ENCODE measurements around the gene ELP5.

Gene ELP5

DNA sequence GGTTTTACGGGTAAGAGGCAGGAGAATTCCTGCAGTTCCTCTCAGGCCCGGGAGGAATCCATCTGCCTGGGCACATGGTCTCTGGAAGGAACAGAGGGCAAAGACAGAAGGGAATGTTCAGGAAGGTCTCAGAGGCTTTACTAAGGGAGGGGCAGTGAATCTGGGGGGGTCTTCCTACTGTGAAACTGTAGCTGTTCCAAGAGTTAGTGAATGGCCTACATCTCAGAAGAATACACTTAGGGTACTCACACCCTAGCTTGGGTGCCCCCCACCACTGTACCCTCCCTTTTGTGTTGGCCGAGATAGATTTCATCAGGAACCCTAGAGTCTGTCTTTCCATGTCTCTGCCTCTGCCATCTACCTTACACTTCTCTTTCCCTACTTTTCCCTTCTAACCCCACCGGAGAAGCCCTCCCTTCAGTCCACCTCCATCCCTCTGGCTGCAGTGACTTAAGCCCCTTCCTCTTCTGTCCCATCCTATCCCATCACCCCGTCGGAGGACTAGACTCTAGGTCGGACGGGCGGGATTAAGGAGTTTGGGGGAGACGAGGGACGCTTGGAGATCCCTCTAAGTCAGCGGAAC lies 32.7 kb upstream of the ELP5 start:
- peak in 1 of 2 experiments; percentile 64 for DNase-seq

GRCh38 chr17:7219812-7220592 lies 32.0 kb upstream of the ELP5 start, which contains the start of the genes ACADVL and DLG4:
Gene ACADVL (plus strand): TSS chr17:7219938. CDS start chr17:7219985, 47 bp downstream.
Gene DLG4 (minus strand): TSS chr17:7219836.
- DNase-seq: no peak

DNA sequence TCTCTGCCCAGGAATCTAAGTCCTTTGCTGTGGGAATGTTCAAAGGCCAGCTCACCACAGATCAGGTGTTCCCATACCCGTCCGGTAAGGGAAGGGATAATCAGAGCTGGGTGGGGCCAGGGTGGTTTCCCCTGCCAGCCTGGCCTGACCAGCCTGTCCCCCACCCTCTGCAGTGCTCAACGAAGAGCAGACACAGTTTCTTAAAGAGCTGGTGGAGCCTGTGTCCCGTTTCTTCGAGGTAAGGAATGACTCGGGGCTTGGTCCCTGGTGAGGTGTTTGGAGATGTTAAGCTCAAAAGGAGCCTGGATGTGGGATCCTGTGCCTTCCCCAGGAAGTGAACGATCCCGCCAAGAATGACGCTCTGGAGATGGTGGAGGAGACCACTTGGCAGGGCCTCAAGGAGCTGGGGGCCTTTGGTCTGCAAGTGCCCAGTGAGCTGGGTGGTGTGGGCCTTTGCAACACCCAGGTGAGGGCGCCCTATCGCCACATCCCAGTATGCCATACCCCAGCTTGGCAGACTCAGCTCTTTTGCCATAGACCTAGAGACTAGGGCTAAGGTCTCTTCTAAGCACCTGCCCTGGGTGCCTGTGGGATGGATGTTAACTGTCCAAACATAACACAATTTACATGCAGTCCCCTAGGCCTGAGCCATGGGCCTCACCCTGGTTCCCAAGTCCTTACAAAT lies 31.3 kb upstream of the ELP5 start:
- DNase-seq: no peak

DNA sequence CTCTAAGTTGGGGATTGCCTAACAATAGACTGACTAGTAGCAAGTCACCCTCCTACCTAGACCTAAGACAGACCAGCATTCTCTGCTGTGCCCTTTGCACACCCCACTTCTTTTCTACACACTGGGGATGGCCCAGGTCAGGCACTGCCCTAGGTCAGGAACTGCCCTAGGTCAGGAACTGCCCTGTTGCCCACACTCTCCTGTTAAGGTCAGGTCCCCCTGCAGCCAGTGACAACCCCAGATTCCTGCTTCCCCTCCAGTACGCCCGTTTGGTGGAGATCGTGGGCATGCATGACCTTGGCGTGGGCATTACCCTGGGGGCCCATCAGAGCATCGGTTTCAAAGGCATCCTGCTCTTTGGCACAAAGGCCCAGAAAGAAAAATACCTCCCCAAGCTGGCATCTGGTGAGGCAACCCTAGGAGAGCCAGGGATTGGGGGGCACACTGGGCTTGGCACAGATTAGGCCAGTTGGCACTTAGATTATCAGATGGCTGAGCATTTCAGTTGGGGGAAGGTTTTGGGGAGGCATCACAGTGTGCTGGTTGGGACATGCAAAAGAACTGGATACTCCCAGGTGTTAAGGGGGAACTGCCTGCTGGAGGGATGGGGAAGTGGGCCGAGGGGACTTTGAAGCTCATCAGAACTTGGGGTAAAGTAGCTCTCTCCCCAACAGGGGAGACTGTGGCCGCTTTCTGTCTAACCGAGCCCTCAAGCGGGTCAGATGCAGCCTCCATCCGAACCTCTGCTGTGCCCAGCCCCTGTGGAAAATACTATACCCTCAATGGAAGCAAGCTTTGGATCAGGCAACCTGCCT lies 30.5 kb upstream of the ELP5 start:
- no peak for DNase-seq

DNA sequence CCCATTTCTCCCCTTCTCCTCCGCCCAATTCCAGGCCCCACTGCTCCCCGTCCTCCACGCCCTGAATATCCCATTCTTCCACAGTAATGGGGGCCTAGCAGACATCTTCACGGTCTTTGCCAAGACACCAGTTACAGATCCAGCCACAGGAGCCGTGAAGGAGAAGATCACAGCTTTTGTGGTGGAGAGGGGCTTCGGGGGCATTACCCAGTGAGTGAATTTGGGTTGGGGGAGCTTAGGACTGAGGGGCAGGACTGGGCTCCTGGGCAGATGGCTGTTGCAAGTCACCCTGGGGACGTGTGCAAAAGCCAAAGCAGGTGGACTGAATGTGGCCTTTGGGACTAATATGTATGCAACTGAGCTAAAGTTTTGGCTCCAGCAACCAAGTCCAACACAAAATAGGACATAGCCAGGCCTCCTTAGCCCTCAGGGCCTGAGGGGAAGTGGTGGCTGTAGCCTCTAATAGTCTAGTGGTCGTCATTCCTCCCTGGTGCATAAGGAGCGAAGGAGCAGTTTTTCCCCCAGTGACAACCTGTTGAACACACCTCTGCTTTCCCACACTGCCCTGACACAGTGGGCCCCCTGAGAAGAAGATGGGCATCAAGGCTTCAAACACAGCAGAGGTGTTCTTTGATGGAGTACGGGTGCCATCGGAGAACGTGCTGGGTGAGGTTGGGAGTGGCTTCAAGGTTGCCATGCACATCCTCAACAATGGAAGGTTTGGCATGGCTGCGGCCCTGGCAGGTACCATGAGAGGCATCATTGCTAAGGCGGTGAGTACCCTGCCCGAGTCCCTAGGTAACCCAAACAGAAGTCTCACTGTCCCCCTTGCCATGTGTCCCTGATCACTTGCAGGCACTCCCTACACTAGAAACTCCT lies 29.7 kb upstream of the ELP5 start:
- DNase-seq: no peak

DNA sequence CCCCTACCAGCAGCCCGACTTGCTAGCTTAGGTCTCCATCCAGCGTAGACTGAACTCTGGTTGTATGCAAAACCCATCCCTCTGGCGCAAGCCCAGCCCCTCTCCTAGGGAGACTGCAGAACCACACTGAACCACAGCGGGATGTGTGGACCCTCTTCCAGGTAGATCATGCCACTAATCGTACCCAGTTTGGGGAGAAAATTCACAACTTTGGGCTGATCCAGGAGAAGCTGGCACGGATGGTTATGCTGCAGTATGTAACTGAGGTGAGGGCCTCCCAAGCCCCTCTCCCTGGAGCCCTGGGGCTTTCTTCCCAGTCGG lies 29.1 kb upstream of the ELP5 start:
- no peak for DNase-seq

DNA sequence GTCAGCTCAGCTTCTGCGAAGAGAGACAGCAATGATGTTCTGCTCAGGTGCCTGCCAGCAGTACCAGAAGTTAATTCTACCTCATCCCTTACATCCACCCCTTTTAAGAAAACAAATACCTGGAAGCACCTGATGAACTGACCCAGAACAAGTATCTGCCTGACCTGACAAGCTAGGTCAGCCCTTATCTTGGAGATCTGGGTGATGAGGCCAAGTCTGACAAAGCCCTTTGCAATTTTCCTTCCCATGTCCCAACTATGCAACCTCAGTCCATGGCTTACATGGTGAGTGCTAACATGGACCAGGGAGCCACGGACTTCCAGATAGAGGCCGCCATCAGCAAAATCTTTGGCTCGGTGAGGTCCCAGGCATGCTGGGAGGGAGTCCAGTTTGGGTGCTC lies 28.6 kb upstream of the ELP5 start:
- DNase-seq: no peak

DNA sequence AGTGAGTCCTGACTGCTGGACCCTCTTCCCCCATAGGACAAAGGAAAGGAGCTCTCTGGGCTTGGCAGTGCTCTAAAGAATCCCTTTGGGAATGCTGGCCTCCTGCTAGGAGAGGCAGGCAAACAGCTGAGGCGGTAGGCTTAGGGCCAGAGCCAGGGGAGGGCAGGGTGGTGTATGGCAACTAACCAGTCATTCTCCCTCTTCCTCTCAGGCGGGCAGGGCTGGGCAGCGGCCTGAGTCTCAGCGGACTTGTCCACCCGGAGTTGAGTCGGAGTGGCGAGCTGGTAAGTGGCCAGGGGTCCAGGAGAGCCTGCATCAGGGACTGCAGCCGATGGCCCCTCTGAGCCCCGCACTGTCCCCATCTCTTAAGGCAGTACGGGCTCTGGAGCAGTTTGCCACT lies 27.9 kb upstream of the ELP5 start:
- DNase-seq: no peak

GRCh38 chr17:7224661-7225111 lies 27.3 kb upstream of the ELP5 start:
- no peak for DNase-seq

- DNase-seq: no peak
These were observed 26.2 kb upstream of the ELP5 start for GRCh38 chr17:7225711-7226331.

DNA sequence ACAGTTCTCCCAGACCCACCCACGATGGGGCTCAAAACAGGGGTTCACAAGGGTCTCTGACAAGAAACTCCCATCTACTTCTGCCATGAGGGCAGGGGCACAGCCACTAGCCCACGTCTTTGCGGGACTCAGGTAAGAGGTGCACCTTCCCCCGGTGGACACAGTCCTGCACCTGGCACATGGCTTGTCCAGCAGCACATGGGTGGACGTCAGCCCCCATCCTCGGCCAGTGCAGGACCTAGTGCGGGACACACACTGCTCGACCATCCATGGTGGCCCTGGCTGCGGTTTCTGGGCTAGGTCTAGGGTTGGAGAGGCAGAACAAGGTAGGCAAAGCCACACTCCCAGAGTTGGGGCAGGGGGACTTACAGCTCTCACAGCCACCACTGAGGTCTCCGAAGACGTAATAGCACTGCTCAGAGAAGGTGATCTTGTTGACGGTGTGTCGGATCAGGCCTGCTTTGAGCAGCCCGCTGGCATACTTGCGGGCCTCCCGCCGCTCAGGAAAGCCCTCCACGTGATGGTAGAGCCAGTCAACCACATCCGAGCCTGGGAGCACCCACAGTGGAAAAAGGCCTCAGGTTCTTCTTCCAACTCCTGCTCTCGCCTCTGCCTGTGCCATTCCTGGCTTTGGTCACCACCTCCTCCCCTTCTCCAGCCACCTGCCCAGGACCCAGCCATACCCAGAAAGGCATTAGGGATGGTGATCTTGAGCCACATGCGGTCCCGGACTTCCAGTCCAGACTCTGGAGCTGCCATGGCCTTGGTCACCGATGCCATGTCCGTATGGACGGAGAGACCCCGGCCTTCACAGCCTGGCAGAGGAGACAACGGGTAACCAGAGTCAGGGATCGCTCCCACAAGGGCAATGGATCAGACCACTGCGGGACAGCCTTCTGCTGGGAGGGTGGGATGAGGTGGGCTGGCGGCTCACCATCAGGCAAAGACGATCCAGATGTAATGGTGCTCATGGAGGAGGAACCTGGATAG lies 25.0 kb upstream of the ELP5 start:
- no peak for DNase-seq

- no peak for DNase-seq
These were observed 23.1 kb upstream of the ELP5 start for GRCh38 chr17:7228920-7229319.

DNA sequence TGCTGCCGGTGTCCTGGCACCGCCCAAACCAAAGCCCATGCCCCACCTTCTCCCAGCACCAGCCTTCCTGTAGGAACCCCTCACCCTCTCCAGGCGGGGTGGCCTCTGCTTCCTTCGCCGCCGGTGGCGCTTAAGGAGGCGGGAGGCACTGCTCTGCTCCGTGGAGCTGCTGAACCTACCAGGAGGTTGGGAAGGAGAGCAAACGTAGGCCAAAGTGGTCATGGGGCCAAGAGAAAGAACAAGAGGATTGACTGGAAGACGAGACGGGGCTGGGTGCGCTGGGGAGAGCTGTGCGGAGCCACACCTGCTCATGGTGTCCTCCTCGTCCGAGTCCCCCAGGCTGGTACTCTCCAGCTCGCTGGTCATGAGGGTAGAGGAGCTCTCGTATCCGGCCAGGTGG lies 22.5 kb upstream of the ELP5 start:
- no peak for DNase-seq

DNA sequence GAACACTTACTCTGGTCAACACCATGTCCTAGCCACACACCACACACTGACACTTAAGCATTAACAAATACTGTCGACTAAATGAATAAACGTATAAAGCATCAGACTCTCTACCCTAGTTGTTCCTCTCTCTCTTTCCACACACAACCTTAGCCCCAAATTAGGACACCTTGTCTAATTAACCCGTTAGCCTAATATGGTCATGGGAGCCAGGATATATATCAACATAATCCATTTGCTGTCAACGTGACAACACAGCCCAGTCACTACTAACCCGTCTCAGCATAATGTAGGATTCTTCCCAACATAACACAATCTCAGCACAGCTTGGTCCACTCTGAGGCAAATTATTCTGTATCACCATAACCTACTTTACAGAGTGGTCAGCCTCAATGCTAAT lies 19.9 kb upstream of the ELP5 start:
- no peak for DNase-seq

- no peak for DNase-seq
These were observed 18.3 kb upstream of the ELP5 start for GRCh38 chr17:7233701-7234082.

DNA sequence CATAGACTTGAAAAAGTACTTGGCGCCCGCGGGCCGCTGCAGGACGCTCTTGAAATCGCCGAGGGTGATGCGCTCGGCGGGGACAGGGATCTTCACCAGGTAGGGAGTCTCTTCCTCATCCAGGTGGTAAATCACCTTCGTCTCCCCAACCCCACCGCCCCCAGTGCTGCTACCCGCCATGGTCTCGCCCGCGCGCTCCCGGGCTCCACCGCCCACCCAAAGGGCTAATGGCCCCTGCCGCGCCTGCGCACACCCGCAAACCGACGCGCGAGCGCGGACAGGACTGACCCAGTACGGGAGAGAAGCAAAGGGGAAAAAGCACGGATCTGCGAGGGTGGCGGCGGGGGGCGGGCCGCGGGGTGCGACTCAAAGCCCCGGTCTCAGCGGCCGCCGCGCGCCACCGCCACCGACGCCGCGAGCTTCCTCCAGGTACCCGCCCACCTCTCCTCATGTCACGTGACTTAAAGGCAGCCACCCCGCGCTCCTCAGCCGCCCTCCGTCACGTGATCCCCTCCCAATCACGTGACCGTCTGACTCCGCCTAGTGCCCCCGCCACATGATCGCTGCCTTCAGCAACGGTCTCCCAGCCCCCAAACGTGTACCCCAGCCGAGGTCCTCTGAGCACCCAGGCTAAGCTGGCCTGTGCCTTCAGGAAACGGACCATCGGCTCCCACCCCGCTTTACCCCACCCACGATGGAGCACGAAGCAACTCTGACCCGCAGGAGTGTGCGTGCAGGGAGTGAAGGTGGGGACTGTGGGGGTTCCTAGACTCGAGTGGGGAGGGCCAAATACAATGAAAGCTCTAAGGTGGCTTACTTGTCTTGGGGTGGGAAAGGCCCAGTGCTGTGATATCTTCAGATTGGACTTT lies 17.7 kb upstream of the ELP5 start, which contains the start of gene DVL2:
Gene DVL2 (minus strand): TSS at position 435 of the 869 bp plus-strand sequence. CDS start 255 bp downstream, at position 180.
- DNase-seq: peak; percentile 73 to 92

DNA sequence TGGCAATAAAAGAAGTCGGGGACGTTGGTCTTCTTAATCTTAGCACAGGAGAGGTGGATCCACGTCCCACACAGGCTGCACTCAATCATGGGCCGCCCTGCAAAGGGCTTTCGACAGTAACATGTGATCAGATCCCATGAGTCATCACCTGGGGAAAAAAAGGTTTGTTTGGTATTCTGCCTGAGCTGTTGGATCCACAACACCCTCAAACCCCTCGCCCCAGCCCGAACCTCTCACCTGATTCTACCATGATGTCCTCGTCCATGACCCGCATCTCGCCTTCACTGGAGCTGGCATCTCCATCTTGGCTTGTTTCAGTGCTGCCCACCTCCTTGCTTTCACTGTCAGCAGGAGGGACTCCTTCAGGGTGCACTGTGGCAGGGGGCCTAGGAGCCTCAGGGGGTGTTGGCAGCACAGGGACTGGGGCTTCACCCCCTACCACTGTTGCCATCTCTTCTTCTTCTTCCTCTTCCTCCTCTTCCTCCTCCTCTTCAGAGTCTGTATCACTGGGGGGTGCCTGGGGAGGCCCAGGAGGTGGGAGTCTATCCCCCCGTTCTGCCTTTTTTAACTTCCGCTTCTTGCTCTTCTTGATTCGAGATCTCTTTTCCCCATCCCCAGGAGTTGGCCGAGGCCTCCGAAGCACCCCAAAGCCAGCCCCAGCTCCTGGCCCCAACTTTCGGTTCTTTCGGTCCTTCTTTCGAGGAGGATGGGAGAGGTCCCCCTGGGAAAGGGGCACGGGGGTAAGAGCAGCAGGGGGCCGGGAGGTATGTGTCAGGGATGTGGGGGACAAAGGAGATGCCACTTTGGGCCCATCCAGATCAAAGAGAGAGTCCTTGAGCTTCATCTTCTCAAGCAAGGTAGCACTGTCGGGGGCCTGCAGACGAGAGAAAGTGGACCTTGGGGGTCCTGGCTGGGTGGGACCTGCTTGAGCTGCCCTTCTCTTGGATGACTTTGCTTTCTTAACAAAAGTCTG lies 16.0 kb upstream of the ELP5 start:
- DNase-seq: no peak

GRCh38 chr17:7236808-7237207 lies 15.2 kb upstream of the ELP5 start:
- DNase-seq: no peak

Measured in cerebellar nuclear complex (tissue), 1 donor.